HT1080 (cell line): ENCODE data around the gene CDKN1C. TPM values are rescaled to one million over a fixed set of nuclear protein-coding genes. Genes with fewer than 3 reads are reported as not detected.

Source experiments
- DNase-seq: peaks from one replicate; pipeline ENCODE4 v3.0.0-alpha.2; 2015; ENCODE audit warnings: low read depth
- total RNA-seq: library from RNA; depleted of rRNA; stranded (reverse); fragments of >200 nt; shearing (Covaris generic); gene quantifications from 2 replicates; pipeline ENCODE4 v1.2.3, GENCODE V29; 2014

Gene CDKN1C
- total RNA-seq, 1 experiment from 2014 or later: 4.4 TPM

DNA sequence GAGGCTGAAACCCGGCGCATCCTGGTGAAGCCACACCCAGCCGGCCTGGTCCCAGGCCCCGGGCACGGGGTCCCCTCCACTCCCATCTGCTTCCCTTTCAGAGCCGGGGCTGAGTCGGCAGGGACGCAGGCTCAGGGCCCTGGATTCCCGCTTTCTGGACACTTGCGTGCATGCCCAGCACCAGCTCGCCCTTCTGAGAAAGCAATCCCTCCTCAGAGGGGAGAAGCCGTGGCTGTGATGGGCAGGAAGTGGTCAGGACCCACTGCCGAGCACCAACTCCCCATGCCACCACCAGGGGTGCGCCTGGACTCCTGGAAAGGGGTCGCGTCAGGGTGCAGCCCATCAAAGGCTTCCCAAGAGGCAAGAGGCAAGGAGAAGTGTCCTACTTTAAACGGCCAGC, 15.1 kb downstream of the CDKN1C start:
- DNase-seq: no peak

DNA sequence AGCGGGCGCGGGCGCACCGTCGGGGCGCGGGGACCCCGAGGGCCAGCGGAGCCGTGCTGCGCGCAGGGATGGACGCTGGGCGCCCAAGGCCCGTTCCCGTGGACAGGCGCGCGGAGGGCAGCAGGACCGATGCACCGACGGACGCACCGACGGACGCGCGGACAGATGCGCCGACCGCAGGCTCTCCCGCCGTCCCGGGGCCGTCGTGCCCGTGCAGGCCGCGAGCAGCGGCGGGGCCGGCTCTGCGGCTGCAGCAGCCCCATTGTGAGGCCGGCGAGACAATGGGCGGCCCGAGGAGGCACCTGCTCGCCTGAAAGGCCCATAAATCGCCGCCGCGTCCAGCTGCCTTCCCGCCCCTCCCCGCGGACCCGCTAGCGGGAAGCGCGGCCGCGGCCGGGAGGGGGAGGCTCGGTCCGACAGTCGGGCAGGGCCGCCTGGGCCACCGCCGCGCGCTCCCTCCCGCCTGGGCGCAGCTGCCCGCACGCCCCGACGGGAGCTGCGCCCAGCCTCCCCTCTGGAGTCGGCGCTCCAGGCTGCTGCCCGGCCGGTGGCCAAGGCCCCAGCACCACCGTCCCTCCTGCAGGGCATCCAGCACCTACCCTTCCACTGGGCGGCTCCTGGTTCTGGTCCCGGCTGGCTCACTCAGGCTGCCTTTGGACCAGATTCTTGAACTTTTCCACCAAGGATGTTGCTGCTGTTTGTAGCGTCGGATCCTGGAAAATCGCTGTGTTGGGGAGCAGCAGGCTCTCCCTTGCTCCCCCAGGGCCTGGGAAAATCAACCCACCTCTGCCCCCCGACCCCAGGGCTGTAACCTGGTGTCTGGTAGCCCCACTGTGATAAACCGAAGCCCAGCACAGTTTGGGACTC, 15.8 kb downstream of the CDKN1C start:
- DNase-seq: no peak

DNA sequence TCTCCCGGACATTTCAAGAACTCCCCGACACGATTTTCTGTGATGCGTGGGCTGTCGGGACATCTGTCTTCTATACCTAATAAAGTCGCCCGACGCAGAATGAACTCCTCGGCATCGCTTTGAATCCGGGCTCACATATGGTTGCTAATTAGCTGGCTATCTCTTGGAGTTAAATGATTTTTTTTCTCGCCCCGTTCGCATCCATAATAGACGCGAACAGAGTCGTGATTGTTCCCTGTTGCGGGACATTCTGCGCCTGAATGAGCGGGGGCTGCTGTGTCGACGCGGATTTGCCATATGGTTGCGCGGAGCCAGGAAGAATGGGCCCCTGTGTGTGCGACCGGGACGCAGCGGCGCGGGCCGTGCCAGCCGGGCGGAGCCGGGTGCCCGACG, 16.4 kb downstream of the CDKN1C start:
- no peak for DNase-seq

DNA sequence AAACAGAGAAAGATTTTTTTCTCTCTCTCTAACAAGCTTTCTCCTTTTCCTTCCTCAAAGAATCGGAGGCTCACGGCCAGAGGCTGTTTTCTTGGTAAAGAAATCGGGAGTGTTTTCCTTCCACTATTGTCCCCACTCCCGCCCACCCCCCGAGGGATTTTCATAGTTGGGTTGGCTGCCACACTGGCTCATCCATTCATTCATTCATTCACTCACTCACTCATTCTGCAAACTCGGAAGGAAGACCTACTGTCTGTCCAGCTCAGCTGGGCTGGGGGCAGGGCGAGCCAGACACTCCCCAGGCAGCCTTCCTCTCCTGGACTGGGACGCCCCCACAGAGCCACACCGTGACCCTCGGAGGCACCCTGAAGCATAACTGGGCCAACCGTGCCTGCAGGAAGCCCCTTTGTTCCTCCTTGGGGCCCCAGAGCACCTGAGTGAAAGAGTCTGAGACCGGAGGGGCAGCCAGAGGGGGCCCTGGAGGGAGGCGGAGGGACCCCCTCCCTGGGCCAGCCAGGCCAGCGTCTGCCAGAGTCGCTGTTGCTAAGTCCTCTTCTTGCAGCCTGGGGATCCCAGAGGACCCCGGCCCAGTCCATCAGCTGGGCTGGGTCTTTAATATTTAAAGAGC, 17.0 kb downstream of the CDKN1C start:
- no peak for DNase-seq

DNA sequence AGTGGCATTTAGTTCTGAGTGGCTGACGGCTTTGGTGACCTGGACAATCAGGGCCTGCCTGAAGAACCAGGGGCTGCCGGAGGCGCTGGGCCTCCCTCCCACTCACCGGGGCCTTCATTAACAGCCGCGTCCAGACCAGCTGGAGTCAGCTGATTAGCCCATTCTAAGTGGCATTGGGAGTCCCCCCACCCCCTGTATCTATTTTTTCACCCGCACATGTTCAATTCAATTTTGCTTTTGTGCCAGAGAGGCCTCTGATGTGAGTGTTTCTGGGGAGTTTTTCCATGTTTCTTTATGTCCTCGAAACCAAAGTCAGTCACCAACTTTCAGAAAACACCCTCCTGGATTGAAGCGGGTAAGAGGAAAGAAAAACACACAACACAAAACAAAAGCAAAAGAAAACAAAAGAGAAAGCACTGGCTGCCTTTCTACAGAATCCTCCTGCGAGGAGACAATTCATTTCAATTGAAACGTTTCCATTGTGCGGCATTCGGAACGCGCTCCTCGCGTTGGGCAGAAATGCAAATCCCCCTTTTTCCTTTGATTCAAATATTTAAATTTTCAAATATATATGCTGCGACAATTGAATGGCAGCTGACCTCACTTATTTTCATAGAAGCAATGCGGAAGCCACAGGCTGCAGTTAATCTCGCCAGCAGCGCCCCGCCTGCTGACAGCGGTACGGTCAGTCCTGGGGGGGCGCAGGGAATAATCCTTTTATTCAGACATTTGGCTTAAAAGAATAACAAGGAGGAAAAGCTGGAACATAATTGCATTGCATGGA, 17.7 kb downstream of the CDKN1C start:
- DNase-seq: no peak

DNA sequence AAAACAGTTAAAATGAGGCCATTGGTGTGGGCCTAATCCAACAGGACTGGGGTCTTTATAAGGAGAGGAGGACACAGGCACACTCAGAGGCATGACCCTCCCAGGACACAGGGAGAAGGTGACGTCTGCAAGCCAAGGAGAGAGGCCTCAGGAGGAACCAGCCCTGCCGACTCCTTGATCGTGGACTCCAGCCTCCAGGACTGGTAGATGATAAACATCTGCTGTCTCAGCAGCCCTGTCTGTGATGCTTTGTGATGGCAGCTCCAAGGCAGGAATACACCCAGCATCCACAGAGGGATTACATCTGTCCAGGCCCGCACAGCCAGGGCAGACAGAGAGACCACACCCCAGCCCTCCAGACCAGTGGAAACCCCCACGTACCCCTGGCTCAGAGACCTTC, 18.4 kb downstream of the CDKN1C start:
- DNase-seq: no peak

DNA sequence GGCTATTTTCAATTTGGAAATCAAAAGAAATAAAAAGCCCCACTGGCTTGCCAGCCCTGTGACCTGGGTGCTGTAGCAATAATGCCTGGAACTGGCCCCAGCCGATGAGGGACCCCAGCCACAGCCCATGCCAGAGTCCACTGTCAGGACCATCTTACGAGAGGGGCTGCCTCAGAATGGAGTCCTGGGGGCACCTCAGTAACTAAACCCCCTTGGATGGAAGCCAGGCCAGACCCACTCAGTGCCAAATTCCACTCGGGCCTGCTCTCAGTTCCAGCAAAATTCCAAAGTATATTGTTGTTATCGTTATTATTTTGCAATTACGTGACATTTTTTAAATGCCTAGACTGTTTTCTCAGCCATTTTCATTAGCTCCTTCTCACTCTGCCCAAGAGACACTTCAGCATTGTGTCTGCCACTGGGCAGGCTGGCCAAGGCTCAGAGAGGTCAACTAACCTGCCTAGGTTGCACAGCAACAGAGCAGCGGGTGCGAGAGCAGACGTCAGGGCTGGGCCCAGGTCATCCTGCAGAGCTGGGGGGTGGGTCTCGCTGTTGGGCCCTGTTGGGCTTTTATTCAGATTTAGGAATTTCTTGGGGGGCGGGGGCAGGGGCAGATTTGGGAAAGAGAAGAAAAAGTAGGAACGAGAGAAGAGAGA, 19.5 kb downstream of the CDKN1C start:
- no peak for DNase-seq

DNA sequence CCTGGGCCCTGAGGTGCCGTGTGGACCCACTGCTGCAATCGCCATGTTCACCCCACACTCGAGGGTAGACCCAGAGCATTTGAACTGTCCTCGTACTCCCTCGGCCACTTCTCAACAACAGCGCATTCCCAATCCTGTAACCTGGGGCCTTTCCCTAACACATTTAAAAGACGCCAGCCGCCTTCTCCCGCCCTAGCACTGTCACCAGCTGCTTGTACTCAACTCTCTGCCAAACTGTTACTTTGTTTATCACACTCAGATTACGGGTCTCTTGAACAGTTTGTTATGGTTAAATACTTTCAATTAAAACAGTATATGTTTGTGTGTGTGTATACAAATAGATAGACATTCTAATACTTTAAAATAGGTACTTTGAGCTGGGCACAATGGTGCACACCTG, 20.7 kb downstream of the CDKN1C start:
- DNase-seq: no peak

DNA sequence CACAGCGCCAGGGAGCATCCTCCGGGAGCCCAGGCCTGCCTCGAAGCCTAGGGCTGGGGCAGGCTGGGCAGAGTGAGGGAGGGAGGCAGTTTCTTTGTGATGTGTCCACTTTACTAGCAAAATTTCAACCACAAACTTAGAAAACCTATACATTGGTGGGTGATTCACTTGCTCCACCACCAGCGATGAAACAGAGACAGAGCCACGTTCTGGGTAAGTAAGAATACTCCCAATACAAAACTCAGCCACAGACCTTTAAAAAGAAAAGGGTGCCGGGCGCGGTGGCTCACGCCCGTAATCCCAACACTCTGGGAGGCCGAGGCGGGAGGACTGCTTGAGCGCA, 22.3 kb downstream of the CDKN1C start:
- DNase-seq: peak; percentile 8

DNA sequence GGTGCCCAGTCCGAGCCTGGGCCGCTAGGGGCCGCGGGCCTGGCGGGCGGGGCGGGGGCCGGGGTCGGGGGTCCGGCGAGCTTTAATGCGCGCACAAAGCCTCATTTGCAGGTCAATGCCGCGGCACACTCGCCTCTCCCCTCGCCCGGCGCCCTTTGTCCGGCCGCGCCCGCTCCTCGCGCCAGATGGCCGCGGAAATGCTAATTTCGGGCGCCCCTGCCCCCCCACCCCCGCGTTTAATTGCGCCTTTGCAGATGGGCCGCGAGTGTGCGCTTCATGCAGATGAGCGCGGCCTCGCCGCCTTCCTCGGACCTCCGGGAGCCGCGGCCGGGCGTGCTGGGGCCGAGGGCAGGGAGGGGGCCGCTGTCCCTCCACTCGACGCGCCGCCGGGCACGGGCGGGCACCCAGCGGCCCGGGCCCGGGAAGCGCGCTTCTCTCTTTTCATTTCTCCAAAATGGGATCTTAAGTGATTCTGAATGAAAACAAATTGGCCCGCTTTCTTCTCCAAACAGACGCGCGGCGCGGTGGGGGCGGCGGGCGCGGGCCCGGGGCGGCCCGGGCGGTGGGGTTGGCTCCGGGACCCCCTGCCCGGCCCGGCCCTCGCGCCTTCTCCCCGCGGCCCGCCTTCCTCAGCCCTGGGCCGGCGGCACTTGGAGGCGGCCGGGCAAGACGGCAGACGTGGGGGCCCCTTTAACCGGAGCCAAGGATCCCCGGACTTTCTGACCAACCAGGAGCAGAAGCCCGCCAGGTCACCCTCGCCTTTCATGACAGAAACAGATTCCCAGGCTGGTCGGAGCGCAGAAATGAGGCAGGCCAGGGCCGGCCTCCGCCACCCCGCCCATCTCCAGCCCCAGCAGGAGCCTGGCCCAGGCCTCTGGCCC, 22.9 kb downstream of the CDKN1C start:
- DNase-seq: no peak

DNA sequence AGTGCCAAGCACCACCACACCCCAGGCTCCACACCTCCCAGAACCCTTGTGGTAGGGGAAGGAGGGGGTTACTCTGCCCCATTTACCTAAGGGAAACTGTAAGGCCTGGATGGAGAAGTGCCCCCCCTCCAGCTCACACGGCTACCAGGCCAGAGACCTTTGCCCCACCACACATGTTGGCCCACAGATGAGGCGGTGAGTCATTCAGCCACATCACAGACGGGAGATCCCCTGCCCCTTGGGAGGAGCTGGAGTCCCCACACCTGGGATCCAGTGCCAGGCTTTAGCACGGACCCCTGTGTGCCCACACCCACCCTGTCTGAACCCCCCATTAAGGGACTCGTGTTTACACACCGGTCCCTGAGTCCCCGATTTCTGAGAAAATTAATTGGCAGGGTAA, 24.9 kb downstream of the CDKN1C start:
- DNase-seq: peak; percentile 11

DNA sequence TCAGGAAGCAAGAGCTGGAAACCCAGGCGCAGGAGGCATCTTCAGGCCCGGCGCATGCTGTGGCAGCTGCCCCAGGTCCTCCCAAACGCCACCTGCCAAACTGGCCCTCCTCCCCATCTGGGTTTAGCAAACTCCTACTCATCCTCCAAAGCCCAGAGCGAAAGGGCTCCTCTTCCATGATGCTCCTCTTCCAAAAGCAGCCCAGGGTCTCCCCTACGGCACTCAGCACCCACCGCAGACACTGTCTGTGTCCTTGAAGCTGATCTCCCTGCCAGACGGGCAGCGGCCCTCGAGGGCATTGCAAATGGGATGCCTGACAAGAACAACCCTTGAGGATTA, 25.9 kb downstream of the CDKN1C start:
- DNase-seq: no peak

DNA sequence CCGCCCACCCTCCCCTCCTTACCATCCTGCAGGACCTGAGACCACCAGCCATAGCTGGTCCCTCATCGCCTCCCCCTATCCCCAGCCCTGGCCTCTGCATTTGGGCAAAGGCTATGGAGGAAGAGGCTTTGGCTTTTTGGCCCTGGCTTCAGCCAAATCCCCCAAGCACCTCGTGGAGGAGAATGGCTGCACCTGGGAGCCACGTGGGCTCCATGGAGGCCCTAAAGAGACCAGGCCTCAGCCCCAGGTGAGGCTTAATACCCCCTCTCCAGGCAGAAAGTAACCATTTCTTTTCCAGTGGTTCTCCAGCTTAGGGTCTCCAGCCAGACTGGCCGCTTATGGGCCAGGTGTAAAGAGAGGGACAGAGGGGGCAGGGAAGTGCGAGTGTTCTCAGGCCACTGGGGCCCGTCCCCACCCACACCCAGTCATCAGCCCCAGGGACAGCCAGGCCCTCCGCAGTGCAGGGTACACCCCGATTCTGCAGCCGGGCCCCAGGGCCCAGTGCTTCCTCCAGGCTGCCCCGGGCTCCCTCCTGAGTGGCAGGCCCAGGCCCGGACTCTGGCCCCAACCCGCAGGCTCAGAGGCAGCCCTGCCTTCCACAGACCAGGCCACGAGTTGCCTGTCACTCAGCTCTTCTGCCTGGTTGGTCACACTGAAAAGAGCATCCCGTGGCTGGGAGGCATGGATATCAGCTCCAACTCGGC, 26.4 kb downstream of the CDKN1C start:
- DNase-seq: no peak

DNA sequence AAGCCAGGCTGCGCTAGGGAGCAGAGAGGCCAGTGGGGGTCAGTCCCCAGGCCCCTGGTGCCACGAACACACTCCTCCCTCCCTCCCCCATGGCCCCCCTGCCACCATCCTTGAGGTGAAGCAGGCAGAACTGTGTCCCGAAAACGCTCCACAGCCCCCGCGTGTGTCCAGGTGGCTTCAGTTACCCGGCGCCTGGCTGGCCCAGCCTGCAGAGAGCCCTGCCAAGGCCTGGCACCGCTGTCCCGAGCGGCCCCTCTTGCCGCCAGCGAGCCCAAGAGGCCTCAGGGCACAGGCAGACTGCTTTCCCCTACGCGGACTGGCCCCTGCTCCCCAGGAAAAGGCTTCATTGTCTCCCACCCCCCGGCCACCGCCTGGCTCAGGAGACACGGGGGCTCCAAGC, 27.7 kb downstream of the CDKN1C start:
- no peak for DNase-seq

DNA sequence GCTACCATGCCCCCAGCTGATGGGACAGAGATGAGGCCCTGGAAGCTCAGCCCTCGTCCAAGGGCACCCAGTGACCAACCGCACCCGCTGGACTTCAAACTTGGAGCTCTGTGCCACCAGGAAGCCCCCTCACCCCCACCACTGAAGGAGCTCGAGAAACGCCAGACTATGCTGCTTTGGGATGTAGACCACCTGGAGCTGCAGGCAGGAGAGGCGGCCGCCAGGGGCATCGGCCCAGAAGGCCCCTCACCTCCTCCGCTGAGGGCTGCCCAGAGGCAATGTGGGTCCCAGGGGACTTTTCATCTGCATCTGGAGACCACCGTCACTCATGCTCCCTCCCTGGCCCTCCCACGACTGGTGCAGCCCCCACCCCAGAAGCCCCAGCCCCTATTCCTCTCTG, 28.3 kb downstream of the CDKN1C start:
- DNase-seq: no peak

DNA sequence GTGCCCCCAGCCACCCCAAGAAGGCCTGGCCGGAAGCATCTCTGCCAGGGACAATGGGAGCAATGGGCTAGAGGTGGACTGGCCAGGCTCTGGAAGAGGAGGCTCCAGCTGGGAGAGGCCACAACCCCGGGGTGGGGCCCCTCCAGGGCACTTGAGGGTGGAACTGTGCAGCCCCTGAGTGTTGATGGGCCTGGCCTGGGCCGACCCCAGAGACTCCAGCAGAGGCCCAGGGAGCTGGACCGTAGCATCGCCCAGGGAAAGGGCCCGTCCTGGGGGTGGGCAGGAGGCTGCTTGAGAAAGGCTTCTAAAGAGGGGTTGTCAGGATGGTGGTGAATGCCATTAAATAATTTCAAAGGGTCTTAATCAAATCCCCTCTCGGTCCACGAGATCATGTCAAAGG, 30.4 kb downstream of the CDKN1C start:
- no peak for DNase-seq

DNA sequence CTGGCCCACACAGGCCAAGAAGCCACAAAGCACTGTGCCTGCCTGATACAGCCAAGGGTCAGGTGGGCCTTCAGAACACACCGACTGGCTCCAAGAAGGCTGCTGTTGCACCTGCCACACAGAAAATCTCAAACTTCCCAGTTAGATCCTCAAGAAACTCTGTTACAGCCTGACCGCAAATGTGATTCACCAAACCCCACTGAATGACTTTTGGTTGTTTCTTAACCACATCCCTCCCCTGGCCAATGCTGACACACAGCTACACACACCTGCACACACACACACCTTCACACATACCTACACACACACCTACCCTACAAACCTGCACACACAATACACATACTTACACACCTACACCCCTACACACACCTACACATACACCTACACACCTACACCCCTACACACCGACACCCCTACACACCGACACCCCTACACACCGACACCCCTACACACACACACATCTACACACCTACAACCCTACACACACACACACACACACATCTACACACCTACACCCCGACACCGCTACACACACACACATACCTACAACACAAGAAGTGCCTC, 31.5 kb downstream of the CDKN1C start:
- DNase-seq: peak; percentile 54

DNA sequence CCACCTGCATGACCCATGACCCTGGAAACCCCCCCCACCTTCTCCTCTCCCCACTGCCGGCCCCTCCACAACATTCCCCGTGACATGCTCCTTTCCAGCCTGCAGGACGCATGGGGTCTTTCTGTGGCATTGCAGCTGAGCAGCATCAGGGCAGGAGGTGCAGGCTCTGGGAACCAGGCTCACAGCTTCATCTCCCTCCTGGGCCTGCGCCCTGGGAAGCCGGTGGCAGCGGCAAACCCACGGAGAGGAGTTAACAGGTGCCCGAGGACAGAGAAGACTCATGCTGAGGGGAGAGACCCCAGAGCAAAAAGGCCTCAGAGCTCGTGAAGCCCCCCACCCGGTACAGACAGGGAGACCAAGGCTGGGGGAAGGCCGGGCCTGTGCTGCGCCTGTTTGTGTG, 32.2 kb downstream of the CDKN1C start:
- DNase-seq: no peak

DNA sequence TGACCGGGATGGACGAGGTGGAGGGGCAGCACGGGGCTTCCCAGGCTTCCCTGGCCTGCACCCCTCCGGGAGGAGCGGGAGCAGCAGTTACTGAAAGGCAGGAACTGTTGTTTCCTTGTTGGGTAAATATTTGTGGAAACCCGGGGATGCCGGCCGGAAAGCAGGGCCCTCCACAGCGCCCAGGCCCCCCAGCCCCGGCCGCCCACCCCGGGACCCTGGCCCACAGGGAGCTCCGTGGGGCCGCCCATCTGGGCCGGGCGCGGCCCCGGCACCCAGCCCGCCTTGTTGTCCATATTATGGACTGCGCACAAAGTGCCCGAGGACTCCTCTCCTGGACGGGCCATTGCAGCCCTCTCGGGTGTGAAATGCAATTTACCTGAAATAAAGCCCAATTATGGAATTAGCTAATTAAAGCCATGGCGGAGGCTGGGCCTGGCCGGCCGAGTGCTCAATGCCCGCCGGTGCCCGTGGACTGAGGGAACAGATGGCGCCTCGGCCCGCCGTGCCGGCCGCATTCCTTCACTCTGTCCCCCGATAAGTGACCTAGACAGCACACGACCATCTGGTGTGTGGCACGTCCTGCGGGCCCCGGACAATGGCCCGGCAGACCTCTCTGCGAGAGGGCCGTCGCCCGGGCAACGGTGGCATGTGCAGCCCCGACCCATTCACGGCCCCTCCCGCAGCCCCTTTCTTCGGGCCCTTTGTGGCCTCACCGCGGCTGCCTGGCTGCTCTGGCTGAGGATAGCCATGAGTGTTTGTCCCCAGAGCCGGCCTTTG, 35.4 kb downstream of the CDKN1C start:
- no peak for DNase-seq
